Dendritic cell treated with granulocyte-macrophage colony-stimulating factor and Interleukin-4, amounts not matched to agents 40 ng/mL and 50 ng/mL, for 4 days (primary cell): ENCODE data around the gene FILIP1.
"Not testable (repeated sequence)": the region's sequence is repeated elsewhere in the genome, so short reads cannot be mapped to it uniquely, and the experiment has no call there.

Source experiments
- H3K27ac Mint-ChIP-seq: one replicate; pipeline ENCODE4 v1.8.0; 2022; ENCODE audit warnings: mild to moderate bottlenecking, mixed read lengths
- H3K27me3 Mint-ChIP-seq: one replicate; pipeline ENCODE4 v1.8.0; 2022; ENCODE audit warnings: mild to moderate bottlenecking, mixed read lengths
- H3K36me3 Mint-ChIP-seq: one replicate; pipeline ENCODE4 v1.8.0; 2022; ENCODE audit warnings: low read depth, mixed read lengths
- H3K4me1 Mint-ChIP-seq: one replicate; pipeline ENCODE4 v1.8.0; 2022; ENCODE audit warnings: low read depth, mixed read lengths
- H3K4me3 Mint-ChIP-seq: one replicate; pipeline ENCODE4 v1.8.0; 2022; ENCODE audit warnings: mild to moderate bottlenecking, moderate library complexity, mixed read lengths
- H3K9me3 Mint-ChIP-seq: one replicate; pipeline ENCODE4 v1.8.0; 2022; ENCODE audit warnings: mixed read lengths
- intact Hi-C: fragments of 100-400 bp; cut with micrococcal nuclease; formaldehyde crosslinking; loops from one replicate; pipeline ENCODE4 v1.15.0; 2022

FILIP1 gene

DNA sequence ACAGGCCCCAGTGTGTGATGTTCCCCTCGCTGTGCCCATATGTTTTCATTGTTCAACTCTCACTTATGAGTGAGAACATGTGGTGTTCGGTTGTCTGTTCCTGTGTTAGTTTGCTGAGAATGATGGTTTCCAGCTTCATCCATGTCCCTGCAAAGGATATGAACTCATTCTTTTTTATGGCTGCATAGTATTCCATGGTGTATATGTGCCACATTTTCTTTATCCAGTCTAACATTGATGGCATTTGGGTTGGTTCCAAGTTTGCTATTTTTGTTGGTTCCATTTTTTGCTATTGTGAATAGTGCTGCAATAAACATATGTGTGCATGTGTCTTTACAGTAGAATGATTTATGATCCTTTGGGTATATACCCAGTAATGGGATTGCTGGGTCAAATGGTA is 83.0 kb downstream of the FILIP1 start:
- peaks cover 12% of the 10 kb centered on the region for H3K9me3 Mint-ChIP-seq
- H3K27me3 Mint-ChIP-seq, intact Hi-C loops, H3K4me3 Mint-ChIP-seq, H3K4me1 Mint-ChIP-seq, H3K27ac Mint-ChIP-seq, H3K36me3 Mint-ChIP-seq: not testable (repeated sequence)

- no peak overlapping the region for H3K27ac Mint-ChIP-seq
- H3K9me3 Mint-ChIP-seq: peaks cover 12% of the 10 kb centered on the region
- intact Hi-C loops: no loop called here
- no peaks in the 10 kb centered on the region for H3K27me3 Mint-ChIP-seq
- no peaks in the 10 kb centered on the region for H3K36me3 Mint-ChIP-seq
- no peak overlapping the region for H3K4me3 Mint-ChIP-seq
- no peaks in the 10 kb centered on the region for H3K4me1 Mint-ChIP-seq
These were observed 83.7 kb downstream of the FILIP1 start for GRCh38 chr6:75409928-75410327.

DNA sequence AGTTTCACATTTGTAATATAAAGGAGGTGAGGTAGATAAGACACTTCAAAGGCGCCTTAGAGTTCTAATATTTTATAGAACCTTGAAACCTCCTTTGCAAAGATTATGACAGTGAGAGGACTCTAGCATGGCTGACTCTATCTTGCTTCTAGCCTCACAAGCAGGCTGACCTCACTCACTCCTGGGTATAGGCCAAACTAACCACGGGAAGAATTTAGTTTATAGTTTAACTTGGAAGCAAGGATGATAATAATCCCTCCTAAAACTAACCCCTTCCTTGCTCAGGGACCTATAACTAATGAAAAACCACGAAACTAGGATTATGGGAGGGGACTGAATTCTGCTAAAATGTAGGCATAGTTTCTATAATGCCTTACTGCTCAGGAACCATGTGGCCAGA is 84.3 kb downstream of the FILIP1 start:
- no peaks in the 10 kb centered on the region for H3K4me1 Mint-ChIP-seq
- H3K27ac Mint-ChIP-seq: no peak overlapping the region
- peaks cover 12% of the 10 kb centered on the region for H3K9me3 Mint-ChIP-seq
- H3K4me3 Mint-ChIP-seq: no peak overlapping the region
- no peaks in the 10 kb centered on the region for H3K27me3 Mint-ChIP-seq
- no peaks in the 10 kb centered on the region for H3K36me3 Mint-ChIP-seq
- intact Hi-C loops: no loop called here

DNA sequence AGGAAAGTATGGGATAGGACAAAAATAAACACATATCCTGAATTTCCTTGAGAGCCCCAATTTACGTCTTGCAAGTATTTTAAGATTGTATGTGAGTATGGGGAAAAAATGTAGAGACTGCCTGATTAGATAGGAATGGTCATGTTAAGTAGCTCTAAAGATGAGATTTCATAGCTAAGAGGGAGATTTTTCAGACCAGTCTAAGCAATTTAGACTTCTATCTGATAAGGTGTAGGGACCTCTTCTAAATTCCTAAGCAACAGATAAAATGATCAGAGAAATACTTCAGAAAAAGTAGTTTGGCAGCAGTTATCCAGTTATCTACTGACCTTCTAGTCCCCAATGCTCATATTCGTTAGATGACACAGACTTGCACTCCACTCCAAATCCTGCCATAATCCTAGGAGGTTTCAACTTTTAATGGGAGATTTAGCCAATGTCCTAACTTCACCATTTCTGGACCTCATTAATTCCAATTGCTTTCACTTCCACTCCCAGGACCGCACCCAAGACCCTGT is 90.0 kb downstream of the FILIP1 start:
- Mint-ChIP-seq H3K4me1 (no peaks in the 10 kb centered on the region), H3K9me3 (no peaks in the 10 kb centered on the region), H3K27ac (no peak overlapping the region), H3K27me3 (no peaks in the 10 kb centered on the region), H3K36me3 (no peaks in the 10 kb centered on the region), H3K4me3 (no peak overlapping the region)
- intact Hi-C loops: no loop called here

DNA sequence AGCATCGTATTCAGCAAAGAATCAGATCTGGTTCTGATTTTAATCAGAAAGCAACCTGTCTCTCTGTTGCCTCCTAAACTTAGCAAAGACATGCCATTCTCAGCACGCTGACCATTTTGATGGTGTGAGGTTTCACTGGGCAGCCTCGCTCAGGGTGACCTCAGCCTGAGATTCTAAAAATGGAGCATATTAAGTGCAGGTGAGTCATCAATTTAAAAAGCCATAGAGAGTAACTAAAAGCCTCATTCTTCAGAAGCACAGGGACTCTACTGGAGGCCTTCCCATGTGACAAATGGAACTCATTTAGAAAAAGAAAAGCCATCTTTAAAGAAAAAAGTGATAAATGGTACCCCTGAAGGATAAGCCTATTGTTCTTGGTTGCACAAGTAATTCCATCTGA is 91.3 kb downstream of the FILIP1 start:
- H3K4me3 Mint-ChIP-seq: no peak overlapping the region
- no peaks in the 10 kb centered on the region for H3K27me3 Mint-ChIP-seq

GRCh38 chr6:75397656-75398465 is 95.7 kb downstream of the FILIP1 start:
- intact Hi-C loops: no loop called here
- Mint-ChIP-seq H3K27ac (no peak overlapping the region), H3K27me3 (no peaks in the 10 kb centered on the region), H3K4me1 (no peaks in the 10 kb centered on the region), H3K4me3 (no peak overlapping the region), H3K36me3 (no peaks in the 10 kb centered on the region), H3K9me3 (no peaks in the 10 kb centered on the region)

More for the DNA sequence above, 91.3 kb downstream of the FILIP1 start:
- Mint-ChIP-seq H3K4me1 (no peaks in the 10 kb centered on the region), H3K36me3 (no peaks in the 10 kb centered on the region), H3K27ac (no peak overlapping the region), H3K9me3 (no peaks in the 10 kb centered on the region)
- intact Hi-C loops: no loop called here

DNA sequence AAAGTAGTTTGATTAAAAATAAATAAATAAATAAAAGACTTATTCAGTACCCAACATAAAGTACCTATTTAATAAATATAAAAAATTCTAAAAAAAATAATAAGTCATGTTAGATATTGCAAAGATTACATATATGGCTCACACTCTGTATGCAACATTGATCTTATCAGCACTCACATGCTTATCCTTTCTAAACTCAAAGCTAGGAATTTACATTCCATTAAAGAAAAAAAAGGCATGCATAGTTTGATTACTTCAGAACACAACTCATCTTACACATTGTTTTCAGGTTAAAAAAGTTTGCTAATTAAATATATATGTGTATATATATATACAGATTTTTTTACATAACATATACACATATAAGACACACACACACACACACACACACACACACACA is 96.4 kb downstream of the FILIP1 start:
- H3K36me3 Mint-ChIP-seq: no peaks in the 10 kb centered on the region
- no peaks in the 10 kb centered on the region for H3K9me3 Mint-ChIP-seq
- intact Hi-C loops: no loop called here
- H3K27ac Mint-ChIP-seq: no peak overlapping the region
- no peaks in the 10 kb centered on the region for H3K27me3 Mint-ChIP-seq
- no peak overlapping the region for H3K4me3 Mint-ChIP-seq
- no peaks in the 10 kb centered on the region for H3K4me1 Mint-ChIP-seq

DNA sequence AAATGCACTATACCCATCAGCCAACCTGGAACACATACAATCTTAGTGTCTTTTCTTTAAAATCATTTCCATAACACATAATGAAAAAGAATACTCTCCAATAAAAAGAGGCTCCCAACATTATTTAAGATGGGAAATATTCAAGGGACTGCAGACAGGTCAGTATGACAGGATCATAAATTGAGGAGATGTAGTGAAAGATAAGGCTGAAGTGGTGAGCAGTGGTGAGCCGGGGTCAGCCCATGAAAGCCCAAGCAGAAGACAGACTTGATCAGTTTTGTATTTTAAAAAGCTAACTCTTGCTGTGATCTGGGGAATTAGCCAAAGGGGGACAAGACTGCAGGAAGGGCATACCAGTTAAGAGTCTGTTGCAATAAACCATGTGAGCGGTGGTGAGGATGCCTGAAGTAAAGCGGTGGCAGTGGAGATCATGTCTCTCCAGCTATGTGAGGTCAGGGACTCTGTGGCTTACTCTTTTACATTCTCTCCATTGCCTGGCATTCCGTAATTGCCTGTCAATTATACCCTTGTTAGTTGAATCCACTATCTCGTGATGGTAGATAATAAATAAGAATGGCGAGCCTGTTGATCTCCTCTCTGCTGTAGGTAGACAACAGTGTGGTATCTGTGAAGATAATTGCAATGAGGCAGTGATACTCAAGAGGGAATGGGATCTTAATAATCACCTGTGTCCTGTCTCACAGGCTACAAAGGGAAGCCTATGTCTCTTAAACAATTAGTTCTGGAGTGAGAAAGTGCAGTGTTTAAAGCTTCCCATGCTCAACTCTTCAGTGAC is 97.4 kb downstream of the FILIP1 start:
- no peak overlapping the region for H3K4me3 Mint-ChIP-seq

DNA sequence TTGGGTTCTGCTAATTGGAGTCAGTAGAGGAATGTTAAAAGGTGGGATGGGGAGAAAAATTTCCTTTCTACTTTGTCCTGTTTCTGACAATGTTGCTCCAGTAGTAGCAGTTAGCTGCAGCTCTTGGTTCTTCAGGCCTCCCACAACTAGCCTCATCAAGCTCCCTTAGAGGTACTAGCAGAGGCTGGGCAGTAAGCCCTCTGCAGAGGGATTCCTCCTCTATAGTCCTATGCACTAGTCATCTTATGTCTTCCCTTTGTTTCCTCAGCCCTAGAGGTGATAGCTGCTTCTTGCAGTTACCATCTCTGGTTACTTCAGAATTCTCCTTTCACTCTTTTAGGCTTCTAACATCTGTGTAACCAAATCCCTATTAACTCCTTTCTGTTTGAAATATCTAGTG is 99.8 kb downstream of the FILIP1 start:
- Mint-ChIP-seq H3K9me3 (no peaks in the 10 kb centered on the region), H3K27me3 (no peaks in the 10 kb centered on the region), H3K36me3 (no peaks in the 10 kb centered on the region), H3K27ac (no peak overlapping the region), H3K4me3 (no peak overlapping the region), H3K4me1 (no peaks in the 10 kb centered on the region)
- intact Hi-C loops: no loop called here

More for the DNA sequence above, 97.4 kb downstream of the FILIP1 start:
- H3K27ac Mint-ChIP-seq: no peak overlapping the region
- intact Hi-C loops: no loop called here
- no peaks in the 10 kb centered on the region for H3K9me3 Mint-ChIP-seq
- H3K27me3 Mint-ChIP-seq: no peaks in the 10 kb centered on the region
- H3K4me1 Mint-ChIP-seq: no peaks in the 10 kb centered on the region
- no peaks in the 10 kb centered on the region for H3K36me3 Mint-ChIP-seq

- H3K4me3 Mint-ChIP-seq: no peak overlapping the region
- intact Hi-C loops: no loop called here
- H3K27ac Mint-ChIP-seq: no peak overlapping the region
- H3K9me3 Mint-ChIP-seq: no peaks in the 10 kb centered on the region
- H3K27me3 Mint-ChIP-seq: no peaks in the 10 kb centered on the region
- H3K36me3 Mint-ChIP-seq: no peaks in the 10 kb centered on the region
- no peaks in the 10 kb centered on the region for H3K4me1 Mint-ChIP-seq
These were observed 102.3 kb downstream of the FILIP1 start for GRCh38 chr6:75391276-75391675.

DNA sequence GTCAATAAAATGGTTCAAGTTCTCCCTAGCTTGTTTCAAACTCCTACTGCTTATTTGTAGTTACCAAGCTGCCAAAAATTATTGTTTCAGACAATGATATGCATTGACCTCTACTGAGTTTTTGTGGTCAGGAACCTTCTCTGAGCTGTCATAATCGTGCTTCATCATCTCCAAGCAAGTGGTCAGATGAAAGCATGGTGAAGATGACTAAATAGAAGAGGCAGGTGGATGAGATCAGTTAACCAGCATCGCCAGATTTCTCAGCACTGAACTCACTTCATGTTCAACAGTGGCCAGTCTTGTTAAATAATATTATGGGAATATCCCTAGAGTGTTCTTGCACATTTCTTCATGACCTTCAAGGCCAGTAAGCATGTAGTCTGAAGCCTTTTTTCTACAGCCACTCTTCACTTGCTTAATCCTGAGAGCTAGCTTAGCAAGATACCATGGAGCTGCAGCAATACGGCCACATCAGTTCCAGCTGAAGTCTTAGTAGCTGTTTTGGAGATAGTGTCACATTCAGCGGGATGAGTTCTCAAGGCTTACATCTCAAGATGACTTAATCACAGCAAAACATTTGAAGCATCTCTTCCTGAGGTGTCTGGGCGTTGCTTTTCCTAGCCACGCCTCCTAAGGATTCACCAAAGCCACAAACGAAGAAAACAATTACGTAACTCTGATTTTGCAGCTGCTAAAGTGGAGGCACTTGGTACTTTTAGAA is 107.4 kb downstream of the FILIP1 start:
- intact Hi-C loops: no loop called here
- H3K4me3 Mint-ChIP-seq: no peak overlapping the region
- H3K9me3 Mint-ChIP-seq: no peaks in the 10 kb centered on the region
- no peaks in the 10 kb centered on the region for H3K27me3 Mint-ChIP-seq
- H3K36me3 Mint-ChIP-seq: no peaks in the 10 kb centered on the region
- no peaks in the 10 kb centered on the region for H3K4me1 Mint-ChIP-seq
- no peak overlapping the region for H3K27ac Mint-ChIP-seq

- no peaks in the 10 kb centered on the region for H3K4me1 Mint-ChIP-seq
- H3K27me3 Mint-ChIP-seq: no peaks in the 10 kb centered on the region
- intact Hi-C loops: no loop called here
- H3K9me3 Mint-ChIP-seq: no peaks in the 10 kb centered on the region
- H3K27ac Mint-ChIP-seq: no peak overlapping the region
- no peak overlapping the region for H3K4me3 Mint-ChIP-seq
- no peaks in the 10 kb centered on the region for H3K36me3 Mint-ChIP-seq
These were observed 109.5 kb downstream of the FILIP1 start for GRCh38 chr6:75384116-75384515.

GRCh38 chr6:75382634-75382900 is 111.0 kb downstream of the FILIP1 start:
- Mint-ChIP-seq H3K27ac (no peak overlapping the region), H3K36me3 (no peaks in the 10 kb centered on the region), H3K9me3 (no peaks in the 10 kb centered on the region), H3K4me1 (no peaks in the 10 kb centered on the region), H3K4me3 (no peak overlapping the region), H3K27me3 (no peaks in the 10 kb centered on the region)
- intact Hi-C loops: no loop called here
